ENCODE data around the gene B4GALNT1. TPM values are rescaled to one million over a fixed set of nuclear protein-coding genes. Genes with fewer than 3 reads are reported as not detected.
A peak's percentile ranks its signal among the peaks of the same experiment; 100 is the strongest.
"Not testable (repeated sequence)": the region's sequence is repeated elsewhere in the genome, so short reads cannot be mapped to it uniquely, and the experiment has no call there.

B4GALNT1 gene
- total RNA-seq, 1 donor from 2014 or later: 2.2 TPM

DNA sequence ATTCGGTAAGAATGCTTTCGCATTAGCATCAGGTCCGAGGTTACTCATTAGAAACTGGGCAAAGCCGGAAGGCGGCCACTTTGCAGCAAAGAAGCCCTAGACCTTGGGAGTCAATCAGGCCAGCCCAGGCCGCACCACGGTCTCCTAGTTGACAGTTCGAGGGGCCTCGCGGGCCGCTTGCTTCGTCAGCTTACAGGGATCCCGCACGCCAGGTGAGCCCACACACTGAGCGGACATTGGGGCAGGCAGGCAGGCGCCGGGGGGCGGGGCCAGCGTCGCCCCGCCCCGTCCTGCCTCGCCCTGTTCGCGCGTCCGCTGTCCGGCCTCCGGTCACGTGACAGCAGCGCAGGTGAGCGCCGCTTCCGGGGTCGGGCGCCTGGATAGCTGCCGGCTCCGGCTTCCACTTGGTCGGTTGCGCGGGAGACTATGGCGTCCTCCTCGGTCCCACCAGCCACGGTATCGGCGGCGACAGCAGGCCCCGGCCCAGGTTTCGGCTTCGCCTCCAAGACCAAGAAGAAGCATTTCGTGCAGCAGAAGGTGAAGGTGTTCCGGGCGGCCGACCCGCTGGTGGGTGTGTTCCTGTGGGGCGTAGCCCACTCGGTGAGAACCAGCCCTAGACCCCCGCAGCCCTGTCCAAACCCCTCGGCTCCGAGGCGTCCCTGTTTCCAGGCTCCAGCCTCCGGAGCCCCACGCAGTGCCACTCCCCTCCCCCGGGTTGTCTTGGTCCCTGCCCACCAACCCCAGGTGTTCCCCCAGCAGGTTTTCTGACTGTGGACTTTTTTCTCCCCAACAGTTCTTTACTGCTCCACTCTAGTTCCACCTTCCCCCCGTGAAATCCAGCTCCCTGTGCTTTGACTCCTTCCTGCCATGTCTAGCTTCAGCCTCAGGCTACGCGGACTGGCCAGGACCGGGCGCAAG is 41.9 kb downstream of the B4GALNT1 start, which contains the start of gene PIP4K2C:
TSS of gene PIP4K2C (plus strand) at position 329 of the 918 bp plus-strand sequence. CDS start at position 427, 98 bp downstream.
- Histone ChIP-seq H3K36me3 (ENCODE audit: control insufficient read depth, insufficient read depth, low read length) (no peaks in the 10 kb centered on the region), H3K27me3 (ENCODE audit: control insufficient read depth, insufficient read depth, low read length) (no peaks in the 10 kb centered on the region), H3K4me3 (ENCODE audit: low read depth, low read length) (peak within 1 kb of the TSS; percentile 96)
- TF ChIP-seq, protein P1, sequence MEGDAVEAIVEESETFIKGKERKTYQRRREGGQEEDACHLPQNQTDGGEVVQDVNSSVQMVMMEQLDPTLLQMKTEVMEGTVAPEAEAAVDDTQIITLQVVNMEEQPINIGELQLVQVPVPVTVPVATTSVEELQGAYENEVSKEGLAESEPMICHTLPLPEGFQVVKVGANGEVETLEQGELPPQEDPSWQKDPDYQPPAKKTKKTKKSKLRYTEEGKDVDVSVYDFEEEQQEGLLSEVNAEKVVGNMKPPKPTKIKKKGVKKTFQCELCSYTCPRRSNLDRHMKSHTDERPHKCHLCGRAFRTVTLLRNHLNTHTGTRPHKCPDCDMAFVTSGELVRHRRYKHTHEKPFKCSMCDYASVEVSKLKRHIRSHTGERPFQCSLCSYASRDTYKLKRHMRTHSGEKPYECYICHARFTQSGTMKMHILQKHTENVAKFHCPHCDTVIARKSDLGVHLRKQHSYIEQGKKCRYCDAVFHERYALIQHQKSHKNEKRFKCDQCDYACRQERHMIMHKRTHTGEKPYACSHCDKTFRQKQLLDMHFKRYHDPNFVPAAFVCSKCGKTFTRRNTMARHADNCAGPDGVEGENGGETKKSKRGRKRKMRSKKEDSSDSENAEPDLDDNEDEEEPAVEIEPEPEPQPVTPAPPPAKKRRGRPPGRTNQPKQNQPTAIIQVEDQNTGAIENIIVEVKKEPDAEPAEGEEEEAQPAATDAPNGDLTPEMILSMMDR (IDR thresholded peaks at IDR 0.05; ENCODE audit: insufficient read depth, low read length, poor library complexity, severe bottlenecking): no peak
- DNase-seq (ENCODE audit: low read depth): peak; percentile 45

- Histone ChIP-seq H3K36me3 (ENCODE audit: control insufficient read depth, insufficient read depth, low read length) (peaks cover under 1% of the 10 kb centered on the region), H3K4me3 (ENCODE audit: low read depth, low read length) (peak overlapping the region; percentile 96), H3K27me3 (ENCODE audit: control insufficient read depth, insufficient read depth, low read length) (no peaks in the 10 kb centered on the region)
- no peak for DNase-seq (ENCODE audit: low read depth)
- TF ChIP-seq, protein P1 (IDR thresholded peaks at IDR 0.05; ENCODE audit: insufficient read depth, low read length, poor library complexity, severe bottlenecking): no peak
These were observed 42.5 kb downstream of the B4GALNT1 start for GRCh38 chr12:57590479-57590863.

GRCh38 chr12:57588951-57589610 is 43.9 kb downstream of the B4GALNT1 start:
- not testable (repeated sequence) for H3K4me3 ChIP-seq (ENCODE audit: low read depth, low read length); H3K27me3 ChIP-seq (ENCODE audit: control insufficient read depth, insufficient read depth, low read length); DNase-seq (ENCODE audit: low read depth); H3K36me3 ChIP-seq (ENCODE audit: control insufficient read depth, insufficient read depth, low read length)

- H3K4me3 ChIP-seq (ENCODE audit: low read depth, low read length): no peak overlapping the region
These were observed 46.1 kb downstream of the B4GALNT1 start for GRCh38 chr12:57586832-57587429.

DNA sequence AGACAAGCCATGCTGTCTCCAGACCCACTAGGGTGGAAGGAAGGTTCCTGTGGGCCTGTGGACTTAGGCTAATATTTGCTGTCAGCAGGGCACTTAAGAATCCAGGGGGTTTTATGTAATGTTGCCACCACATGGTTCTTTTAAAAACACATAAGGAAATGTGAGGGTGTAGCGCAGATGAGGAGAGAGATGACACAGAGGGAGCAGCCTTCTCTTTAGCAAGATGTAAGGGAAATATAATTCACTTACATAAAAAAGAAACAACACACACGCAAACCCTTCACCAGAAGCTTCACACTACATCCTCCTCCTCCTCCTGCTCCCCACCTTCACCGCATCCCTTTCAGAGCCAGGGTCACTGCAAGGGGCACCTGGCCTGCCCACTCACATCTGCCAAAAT is 46.9 kb downstream of the B4GALNT1 start:
- no peak overlapping the region for H3K4me3 ChIP-seq (ENCODE audit: low read depth, low read length)
- DNase-seq (ENCODE audit: low read depth): no peak
- H3K36me3 ChIP-seq (ENCODE audit: control insufficient read depth, insufficient read depth, low read length): peaks cover 3% of the 10 kb centered on the region
- TF ChIP-seq, protein P1 (IDR thresholded peaks at IDR 0.05; ENCODE audit: insufficient read depth, low read length, poor library complexity, severe bottlenecking): no peak
- no peaks in the 10 kb centered on the region for H3K27me3 ChIP-seq (ENCODE audit: control insufficient read depth, insufficient read depth, low read length)

More at GRCh38 chr12:57586832-57587429, 46.1 kb downstream of the B4GALNT1 start:
- Histone ChIP-seq H3K36me3 (ENCODE audit: control insufficient read depth, insufficient read depth, low read length) (peaks cover 3% of the 10 kb centered on the region), H3K27me3 (ENCODE audit: control insufficient read depth, insufficient read depth, low read length) (no peaks in the 10 kb centered on the region)
- TF ChIP-seq, protein P1 (IDR thresholded peaks at IDR 0.05; ENCODE audit: insufficient read depth, low read length, poor library complexity, severe bottlenecking): no peak
- DNase-seq (ENCODE audit: low read depth): no peak

- no peak for DNase-seq (ENCODE audit: low read depth)
- no peak overlapping the region for H3K4me3 ChIP-seq (ENCODE audit: low read depth, low read length)
- H3K36me3 ChIP-seq (ENCODE audit: control insufficient read depth, insufficient read depth, low read length): peaks cover 3% of the 10 kb centered on the region
- H3K27me3 ChIP-seq (ENCODE audit: control insufficient read depth, insufficient read depth, low read length): no peaks in the 10 kb centered on the region
- TF ChIP-seq, protein P1 (IDR thresholded peaks at IDR 0.05; ENCODE audit: insufficient read depth, low read length, poor library complexity, severe bottlenecking): no peak
These were observed 47.8 kb downstream of the B4GALNT1 start for GRCh38 chr12:57585156-57585555.
